Fibroblast of lung (primary cell): Measurements from ENCODE around the gene HPRT1. TPM values are rescaled to one million over a fixed set of nuclear protein-coding genes. Genes with fewer than 3 reads are reported as not detected.

Experiments
- DNase-seq, 2 donors: peaks; one replicate each; pipeline versions ENCODE4 v3.0.0 to v3.0.0-alpha.2; 2010; ENCODE audit warnings: low read depth in 2 of 2
- H2AFZ ChIP-seq: 2 replicates; pipeline ENCODE4 v1.5.1; 2012; ENCODE audit warnings: low read length, control low read depth, inconsistent platforms
- H3K27ac ChIP-seq: 2 replicates; pipeline ENCODE4 v1.5.1; 2011; ENCODE audit warnings: low read length, control low read depth; ENCODE audit not compliant: insufficient read depth
- H3K27me3 ChIP-seq: 2 replicates; pipeline ENCODE4 v1.5.1; 2011; ENCODE audit warnings: mild to moderate bottlenecking, low read length; ENCODE audit not compliant: control insufficient read depth, insufficient read depth
- H3K36me3 ChIP-seq: 2 replicates; pipeline ENCODE4 v1.5.1; 2011; ENCODE audit warnings: low read length; ENCODE audit not compliant: control insufficient read depth, insufficient read depth
- H3K4me1 ChIP-seq: 2 replicates; pipeline ENCODE4 v1.5.1; 2011; ENCODE audit warnings: low read length; ENCODE audit not compliant: control insufficient read depth, insufficient read depth; ENCODE audit errors: extremely low read depth
- H3K4me2 ChIP-seq: 2 replicates; pipeline ENCODE4 v1.5.1; 2011; ENCODE audit warnings: low read length, control low read depth; ENCODE audit not compliant: insufficient read depth; ENCODE audit errors: extremely low read depth
- H3K4me3 ChIP-seq, 4 experiments: fragments of 200-600 bp in 1 of 4; sonication (generic) in 1 of 4; replicated peaks in 1 of 4; 2 replicates each; pipeline ENCODE4 v1.5.1; 2011 to 2016; ENCODE audit warnings: low read length in 4 of 4, low read depth in 3 of 4, mild to moderate bottlenecking in 3 of 4, control low read depth in 2 of 4, inconsistent platforms in 1 of 4, mixed read lengths in 1 of 4; ENCODE audit not compliant: insufficient read depth in 1 of 4; ENCODE audit errors: control extremely low read depth in 1 of 4
- H3K79me2 ChIP-seq: 2 replicates; pipeline ENCODE4 v1.5.1; 2012; ENCODE audit warnings: mild to moderate bottlenecking, low read length, inconsistent platforms; ENCODE audit not compliant: control insufficient read depth, insufficient read depth
- H3K9ac ChIP-seq: 2 replicates; pipeline ENCODE4 v1.5.1; 2011; ENCODE audit warnings: mild to moderate bottlenecking, low read length, control low read depth; ENCODE audit not compliant: insufficient read depth
- H3K9me3 ChIP-seq: 2 replicates; pipeline ENCODE4 v1.5.1; 2012; ENCODE audit warnings: low read depth, low read length; ENCODE audit not compliant: control insufficient read depth, insufficient read depth
- H4K20me1 ChIP-seq: 2 replicates; pipeline ENCODE4 v1.5.1; 2011; ENCODE audit warnings: low read length; ENCODE audit not compliant: control insufficient read depth, insufficient read depth; ENCODE audit errors: extremely low read depth
- CTCF ChIP-seq, 2 donors: IDR thresholded peaks in 1 of 2; conservative IDR thresholded peaks in 1 of 2; 1 replicate in 1 of 2; 2 replicates in 1 of 2; pipeline ENCODE4 v1.5.1; 2011 to 2012; ENCODE audit warnings: low read length in 2 of 2, control low read depth in 1 of 2, inconsistent platforms in 1 of 2, low read depth in 1 of 2, mild to moderate bottlenecking in 1 of 2
- EZH2 ChIP-seq: IDR thresholded peaks from 2 replicates; pipeline ENCODE4 v1.5.1; 2012; ENCODE audit warnings: low read length, control low read depth, mild to moderate bottlenecking; ENCODE audit errors: missing control alignments
- polyA plus RNA-seq, 2 donors: library from polyadenylated mRNA; depleted of rRNA in 1 of 2; stranded (reverse) in 1 of 2; unstranded in 1 of 2; fragments of >200 nt; gene quantifications; 2 replicates each; pipeline ENCODE4 v1.2.1, GENCODE V29; 2011 to 2012; ENCODE audit warnings: missing spikeins in 1 of 2
- total RNA-seq: library from RNA; depleted of rRNA; stranded (reverse); fragments of >200 nt; gene quantifications from 2 replicates; pipeline ENCODE4 v1.2.1, GENCODE V29; 2014

Gene HPRT1
- total and polyA plus RNA-seq, 2 donors (not counting 1 experiment from before 2014, with no cell fraction given) = 23.0 to 51.8 TPM

GRCh38 chrX:134482371-134482770 lies 22.4 kb downstream of the HPRT1 start:
- no peaks in the 10 kb centered on the region for H4K20me1 ChIP-seq

GRCh38 chrX:134484039-134484438 lies 24.1 kb downstream of the HPRT1 start:
- TF ChIP-seq CTCF (conservative IDR thresholded peaks at IDR 0.05 in 1 of 2, IDR thresholded peaks at IDR 0.05 in 1 of 2; ENCODE audit: low read depth in 1 of 2, low read length in 2 of 2) (peak in 1 of 2 donors; percentile 44), EZH2 (no peak)
- Histone ChIP-seq H3K4me3 (no peak overlapping the region), H3K27me3 (no peaks in the 10 kb centered on the region), H3K9me3 (no peaks in the 10 kb centered on the region), H3K4me1 (no peaks in the 10 kb centered on the region), H3K9ac (no peak overlapping the region), H3K79me2 (no peaks in the 10 kb centered on the region), H4K20me1 (no peaks in the 10 kb centered on the region), H3K4me2 (no peak overlapping the region), H2AFZ (no peak overlapping the region), H3K27ac (no peak overlapping the region), H3K36me3 (no peaks in the 10 kb centered on the region)
- DNase-seq = peak; percentile 36 to 74

More at GRCh38 chrX:134482371-134482770, 22.4 kb downstream of the HPRT1 start:
- H2AFZ ChIP-seq = no peak overlapping the region
- H3K79me2 ChIP-seq = no peaks in the 10 kb centered on the region
- H3K27ac ChIP-seq = no peak overlapping the region
- peak in 1 of 2 donors; percentile 5 for DNase-seq
- no peaks in the 10 kb centered on the region for H3K9me3 ChIP-seq
- H3K4me1 ChIP-seq = no peaks in the 10 kb centered on the region
- no peaks in the 10 kb centered on the region for H3K27me3 ChIP-seq
- H3K4me3 ChIP-seq = no peak overlapping the region
- H3K36me3 ChIP-seq = no peaks in the 10 kb centered on the region
- no peak for TF ChIP-seq CTCF (conservative IDR thresholded peaks at IDR 0.05 in 1 of 2, IDR thresholded peaks at IDR 0.05 in 1 of 2; ENCODE audit: low read depth in 1 of 2, low read length in 2 of 2)
- no peak for TF ChIP-seq EZH2
- H3K4me2 ChIP-seq = no peak overlapping the region
- no peak overlapping the region for H3K9ac ChIP-seq

GRCh38 chrX:134501941-134502340 lies 42.0 kb downstream of the HPRT1 start:
- H3K9me3 ChIP-seq = no peaks in the 10 kb centered on the region
- H2AFZ ChIP-seq = no peak overlapping the region
- H3K79me2 ChIP-seq = no peaks in the 10 kb centered on the region
- H3K27me3 ChIP-seq = no peaks in the 10 kb centered on the region
- H3K4me3 ChIP-seq = no peak overlapping the region
- peaks cover 3% of the 10 kb centered on the region for H3K4me1 ChIP-seq
- no peaks in the 10 kb centered on the region for H3K36me3 ChIP-seq
- H3K27ac ChIP-seq = no peak overlapping the region
- peak in 1 of 2 donors; percentile 9 for DNase-seq
- H3K4me2 ChIP-seq = no peak overlapping the region
- TF ChIP-seq EZH2 (no peak), CTCF (conservative IDR thresholded peaks at IDR 0.05 in 1 of 2, IDR thresholded peaks at IDR 0.05 in 1 of 2; ENCODE audit: low read depth in 1 of 2, low read length in 2 of 2) (no peak)
- no peak overlapping the region for H3K9ac ChIP-seq
- no peaks in the 10 kb centered on the region for H4K20me1 ChIP-seq
